ENCODE measurements around the gene PAK5.

PAK5 gene

DNA sequence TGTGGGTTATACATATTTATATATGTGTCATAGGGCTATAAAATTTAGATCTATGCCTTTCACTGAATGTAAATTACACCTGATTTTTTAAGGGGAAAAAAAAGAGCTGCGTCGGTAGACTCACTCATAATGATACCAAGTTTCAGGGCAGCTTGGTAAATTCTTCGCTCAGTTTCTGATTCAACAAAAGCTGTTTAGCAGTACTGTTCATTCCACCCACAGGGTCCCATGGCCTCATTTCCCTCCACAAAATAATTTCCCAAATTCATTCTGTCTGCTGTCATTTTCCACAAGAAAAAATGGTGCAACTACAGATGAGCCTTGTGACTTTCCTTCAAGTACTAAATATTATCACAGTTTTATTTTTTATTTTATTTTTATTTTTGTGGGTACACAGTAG, 63.7 kb downstream of the PAK5 start:
- DNase-seq = no peak

DNA sequence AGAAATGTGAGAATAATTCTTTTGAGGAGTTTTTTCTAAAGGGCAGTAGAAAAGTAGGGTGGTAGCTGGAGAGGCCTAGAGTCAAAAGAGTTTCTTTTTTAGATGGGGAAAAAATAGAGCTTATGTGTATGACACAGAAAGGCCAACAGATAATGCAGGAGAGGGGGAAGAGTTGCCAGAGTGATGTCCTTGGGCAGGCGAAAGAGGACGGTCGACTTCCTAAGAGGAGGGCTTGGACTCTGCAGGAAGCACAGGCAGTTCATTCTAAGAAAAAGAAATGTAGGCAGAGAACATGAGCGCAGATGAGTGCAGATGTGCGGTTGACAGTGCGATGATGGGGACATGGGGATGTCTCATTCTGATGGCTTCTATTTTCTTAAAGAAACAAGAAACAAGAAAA, 68.9 kb downstream of the PAK5 start:
- no peak for DNase-seq

DNA sequence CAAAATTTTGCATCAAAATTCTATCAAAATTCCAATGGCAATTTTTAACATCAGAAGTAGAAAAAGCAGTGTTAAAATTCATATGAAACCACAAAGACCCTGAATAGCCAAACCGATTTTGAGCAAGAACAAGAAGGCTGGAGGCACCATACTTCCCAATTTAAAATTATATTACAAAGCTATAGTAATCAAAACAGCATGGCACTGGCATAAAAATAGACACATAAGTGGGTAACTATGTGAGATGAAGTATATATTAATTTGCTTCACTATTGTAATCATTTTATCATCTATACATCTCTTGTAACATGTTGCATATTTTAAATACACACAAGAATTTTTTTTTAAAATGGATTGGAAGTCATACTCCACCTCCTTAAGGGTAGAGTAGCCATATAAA, 77.4 kb downstream of the PAK5 start:
- no peak for DNase-seq

DNA sequence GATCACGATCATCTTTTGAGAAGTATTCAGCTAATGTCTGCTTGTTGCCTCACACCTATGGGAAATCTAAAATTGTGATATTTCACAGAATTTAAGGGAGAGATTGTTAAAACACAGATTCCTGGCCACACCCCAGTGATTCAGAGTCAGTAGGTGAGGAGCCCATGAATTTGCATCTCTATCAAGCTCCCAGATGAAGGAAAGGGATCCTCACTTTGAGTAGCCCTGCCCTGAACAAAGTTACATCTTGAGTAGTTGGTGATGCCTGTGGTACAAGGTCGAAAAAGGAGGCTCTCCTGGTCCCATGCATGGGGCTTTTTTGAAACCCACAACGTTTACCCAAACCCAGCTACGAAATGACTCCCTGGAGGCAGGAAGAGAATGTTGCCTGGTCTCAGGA, 79.5 kb downstream of the PAK5 start:
- DNase-seq = no peak

DNA sequence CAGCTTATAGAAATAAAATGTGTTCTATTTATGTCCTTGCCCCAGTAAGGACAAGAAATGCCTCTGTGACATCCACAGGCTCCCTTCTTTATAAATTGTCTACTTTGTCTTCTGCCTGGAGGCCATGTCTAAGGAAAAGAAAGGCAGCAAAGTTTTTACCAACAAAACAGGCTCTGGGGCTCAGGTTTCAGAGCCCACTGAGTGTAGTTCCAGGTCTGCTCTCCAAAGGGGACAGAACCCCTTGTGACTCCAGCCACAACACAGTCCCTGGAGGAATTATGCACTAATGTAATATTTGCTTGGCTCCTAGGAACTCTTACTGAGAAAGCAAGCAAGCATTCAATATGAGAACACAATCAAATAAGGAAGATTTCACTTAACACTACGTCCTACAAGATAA, 80.1 kb downstream of the PAK5 start:
- no peak for DNase-seq

DNA sequence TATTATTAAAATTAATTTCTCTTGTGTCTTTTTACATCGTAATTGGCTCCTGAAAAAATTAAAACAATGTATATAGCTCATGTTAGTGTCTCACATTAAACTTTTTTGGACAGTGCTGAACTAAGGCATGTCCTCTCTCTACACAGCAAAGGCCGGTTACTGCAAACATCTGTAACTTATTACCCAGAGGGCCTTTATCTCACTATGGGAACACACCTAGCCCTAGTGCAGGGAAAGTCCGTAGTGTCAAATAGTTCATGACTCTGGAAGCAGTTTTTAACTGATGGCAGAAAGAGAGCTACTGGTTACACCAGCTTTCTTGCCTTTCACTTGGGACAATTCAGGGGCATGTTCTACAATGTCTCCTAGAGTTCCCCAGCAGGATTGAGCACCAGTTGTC, 82.2 kb downstream of the PAK5 start:
- no peak for DNase-seq

DNA sequence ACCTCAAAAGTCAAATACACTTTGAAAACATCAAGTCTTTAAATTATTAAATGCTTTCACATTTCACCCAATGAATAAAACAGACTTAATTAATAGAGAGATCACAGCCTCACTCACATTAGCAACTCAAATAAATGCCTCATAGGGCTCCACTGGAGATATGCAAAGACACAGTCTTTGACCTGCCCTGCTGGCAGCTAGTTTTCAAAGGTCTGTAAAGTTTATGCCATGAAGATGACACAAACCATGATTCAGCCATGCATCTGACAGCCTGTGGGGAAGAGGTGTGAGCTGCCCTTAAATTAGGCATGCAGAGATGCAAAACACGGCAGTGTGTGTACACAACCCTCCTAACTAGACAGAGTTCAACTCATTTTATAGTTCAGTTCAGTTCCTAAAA, 83.6 kb downstream of the PAK5 start:
- DNase-seq = no peak

DNA sequence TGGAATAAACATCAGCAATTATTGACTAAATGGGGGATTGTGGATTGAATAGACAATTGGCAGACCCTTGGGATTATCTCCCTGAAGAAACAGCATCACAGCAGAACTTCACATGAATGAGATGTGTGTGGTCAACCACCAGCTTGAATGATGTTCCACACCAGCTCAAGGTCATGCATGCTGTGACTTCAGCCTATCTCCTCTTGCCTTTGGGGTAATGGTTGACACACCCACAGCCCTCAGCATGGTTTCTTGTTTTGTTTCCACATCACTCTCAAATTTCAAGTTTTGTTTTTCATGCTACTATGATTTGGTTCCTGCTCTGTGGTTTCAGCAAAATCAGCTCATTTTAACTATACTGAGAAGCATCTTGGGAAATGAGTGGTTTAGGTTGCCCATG, 94.3 kb downstream of the PAK5 start:
- DNase-seq = no peak

DNA sequence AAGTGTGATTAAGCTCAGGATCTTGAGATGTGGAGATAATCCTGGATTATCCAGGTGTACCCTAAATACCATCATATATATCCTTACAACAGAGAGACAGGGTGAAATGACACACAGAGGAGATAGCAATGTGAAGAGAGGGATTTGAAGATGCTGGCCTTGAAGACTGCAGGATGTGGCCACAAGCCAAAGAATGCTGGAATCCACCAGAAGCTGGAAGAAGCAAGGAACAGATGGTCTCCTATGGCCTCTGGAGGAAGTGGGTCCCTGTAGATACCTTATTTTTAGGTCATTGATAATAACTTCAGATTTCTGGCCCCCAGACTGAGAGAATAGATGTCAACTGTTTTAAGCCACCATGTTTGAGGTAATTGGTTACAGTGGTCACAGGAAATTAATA, 95.0 kb downstream of the PAK5 start:
- no peak for DNase-seq

DNA sequence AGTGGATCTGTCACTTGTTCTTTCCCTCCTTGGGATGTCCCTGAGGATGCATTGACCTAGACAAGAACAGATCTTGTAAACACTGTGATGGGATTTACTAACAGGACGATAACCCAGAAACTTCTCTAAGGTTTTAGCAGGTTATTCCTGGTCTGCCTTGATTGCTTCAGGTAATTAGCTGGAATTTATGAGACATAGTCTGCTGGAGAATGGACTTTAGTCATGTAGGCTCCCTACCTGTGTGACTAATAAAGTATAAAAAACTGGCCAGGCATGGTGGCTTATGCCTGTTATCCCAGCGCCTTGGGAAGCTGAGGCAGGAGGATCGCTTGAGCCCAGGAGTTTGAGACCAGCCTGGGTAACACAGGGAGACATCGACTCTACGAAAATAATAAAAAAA, 96.1 kb downstream of the PAK5 start:
- no peak for DNase-seq

DNA sequence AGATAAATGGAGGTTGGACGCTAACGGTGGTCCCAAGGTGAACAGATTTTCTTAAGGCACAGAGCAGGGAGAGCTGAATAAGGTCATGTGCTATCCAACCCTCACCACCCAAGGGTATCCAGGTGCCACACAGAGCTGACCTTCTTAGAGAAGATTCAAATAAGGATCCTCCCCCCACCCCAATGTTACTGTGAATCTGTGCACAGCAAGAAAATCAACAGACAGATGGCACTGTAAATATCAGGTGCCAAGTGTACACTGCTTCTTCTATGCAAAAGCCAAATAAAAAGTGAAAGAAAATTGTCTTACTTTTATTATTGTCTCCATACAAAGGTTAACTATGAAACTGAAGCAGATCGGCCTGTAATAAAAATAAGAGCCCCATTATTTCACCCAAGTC, 96.9 kb downstream of the PAK5 start:
- DNase-seq = no peak

DNA sequence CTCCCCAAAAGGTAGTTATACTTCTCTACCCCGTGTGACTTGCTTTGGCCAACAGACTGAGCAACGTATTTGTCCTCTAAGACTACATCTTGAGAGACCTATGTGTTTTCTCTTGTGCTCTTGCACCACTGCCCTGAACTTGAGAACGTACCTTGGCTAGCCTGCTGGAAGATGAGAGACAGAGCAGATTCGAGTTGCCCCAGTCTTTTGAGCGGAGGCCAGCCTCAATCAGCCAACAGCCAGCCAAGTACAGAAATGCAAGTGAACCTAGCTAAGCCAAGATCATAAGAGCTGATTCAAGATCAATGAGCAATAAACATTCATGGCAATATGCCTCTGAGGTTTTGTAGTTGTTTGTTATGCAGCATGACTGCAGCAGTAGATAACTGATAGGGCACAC, 98.4 kb downstream of the PAK5 start:
- DNase-seq = no peak

DNA sequence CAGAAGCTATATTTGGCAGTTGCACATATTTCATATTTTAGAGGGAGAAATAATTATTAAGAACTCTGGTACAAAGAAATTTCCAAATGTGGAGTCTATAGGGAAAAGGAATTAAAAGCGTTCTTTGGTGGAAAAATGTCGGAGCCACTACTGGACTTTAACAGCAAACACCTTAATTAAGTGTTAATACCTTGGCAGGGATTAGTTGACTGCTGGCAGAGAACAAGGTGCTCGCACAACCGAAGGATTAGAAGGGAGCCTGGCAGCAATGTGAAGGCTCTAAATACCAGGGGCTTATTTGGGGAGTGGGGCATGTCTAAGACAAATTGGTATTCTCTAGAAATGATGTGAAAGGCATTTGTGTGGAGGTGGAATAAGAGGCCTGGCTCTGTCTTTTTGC, 98.9 kb downstream of the PAK5 start:
- DNase-seq = no peak

DNA sequence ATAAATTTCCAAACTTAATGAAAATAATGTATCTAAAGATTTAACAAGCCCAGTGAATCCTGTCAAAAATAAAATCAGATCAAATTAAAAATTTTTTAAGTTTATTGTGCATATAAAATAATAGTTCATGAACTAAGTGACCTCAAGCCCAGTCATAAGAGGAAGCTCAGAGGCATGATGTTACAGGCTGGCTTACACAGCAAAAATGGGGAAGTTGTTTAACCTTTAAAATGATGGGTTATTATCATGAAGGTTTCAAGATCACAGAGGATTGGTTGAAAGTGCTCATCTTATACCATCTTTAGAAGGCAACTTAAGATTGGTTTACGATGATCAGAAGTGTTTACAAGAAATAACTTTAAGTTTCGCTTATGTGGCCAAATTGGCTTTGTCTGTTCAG, 102.5 kb downstream of the PAK5 start:
- no peak for DNase-seq

DNA sequence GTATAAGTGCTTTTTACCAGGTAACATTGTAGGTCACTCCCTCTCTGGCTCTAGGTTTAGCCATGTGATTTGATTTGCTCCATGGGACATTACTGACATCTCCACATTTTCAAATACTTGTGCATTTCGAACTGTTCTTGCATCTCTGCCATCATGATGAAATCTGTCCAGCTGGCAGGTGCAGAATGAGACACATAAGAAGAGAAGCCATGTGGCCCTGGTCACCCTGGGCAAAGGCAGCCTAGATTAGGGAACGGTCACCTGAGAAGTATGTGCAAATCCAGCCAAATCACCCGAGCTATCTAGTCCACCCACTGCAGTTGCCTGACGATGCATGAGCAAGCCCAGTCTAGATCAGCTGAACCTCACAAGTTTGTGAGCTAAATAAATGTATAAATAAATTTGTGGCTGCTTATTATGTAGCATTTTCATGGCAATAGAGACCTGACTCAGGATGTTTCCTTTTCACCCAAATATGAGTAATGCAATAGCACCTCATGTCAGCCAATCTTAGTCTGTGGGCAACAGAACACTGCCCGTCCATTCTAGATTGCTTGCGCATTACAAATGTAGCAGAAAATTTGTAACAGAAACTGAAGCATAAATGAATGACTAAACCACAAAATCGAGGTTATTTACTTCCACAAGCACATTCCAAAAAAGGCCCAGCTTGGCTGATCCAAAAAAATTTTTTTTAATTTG, 115.2 kb downstream of the PAK5 start:
- DNase-seq = no peak

DNA sequence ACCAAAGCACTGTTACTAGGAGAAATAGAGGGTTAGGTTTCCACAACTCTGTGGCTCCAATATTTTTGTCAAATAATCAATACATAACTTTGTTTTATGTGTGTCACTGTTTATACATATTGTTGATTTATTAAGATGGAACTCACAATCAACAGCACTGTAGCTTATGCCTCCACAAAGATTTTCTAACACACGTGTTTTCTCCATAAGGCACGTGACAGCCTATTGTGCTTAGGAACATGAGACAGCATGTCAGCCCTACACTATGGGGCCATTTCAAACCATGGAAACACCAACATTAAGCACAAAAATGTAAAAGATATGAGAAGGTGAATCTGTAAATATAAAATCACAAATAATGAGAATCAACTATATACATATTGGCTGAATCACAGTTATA, 127.0 kb downstream of the PAK5 start:
- DNase-seq = no peak

DNA sequence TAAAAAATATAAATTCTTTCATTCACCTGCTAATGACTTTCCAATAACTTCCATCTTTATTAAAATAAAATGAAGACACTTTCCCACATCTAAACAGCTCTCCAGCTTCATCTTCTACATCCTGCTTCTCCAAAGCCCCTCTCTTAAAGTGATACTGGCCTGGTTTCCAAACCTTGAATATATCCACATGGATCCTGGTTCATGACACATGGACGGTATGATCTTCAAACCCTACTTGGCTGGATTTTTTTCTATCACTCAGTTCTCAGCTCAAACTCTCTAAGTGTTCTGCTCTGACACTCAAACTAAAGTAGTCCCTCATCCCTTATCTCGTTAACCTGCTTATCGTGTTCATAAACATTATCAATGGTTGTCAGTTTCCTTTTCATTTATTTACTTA, 128.2 kb downstream of the PAK5 start:
- DNase-seq = no peak

DNA sequence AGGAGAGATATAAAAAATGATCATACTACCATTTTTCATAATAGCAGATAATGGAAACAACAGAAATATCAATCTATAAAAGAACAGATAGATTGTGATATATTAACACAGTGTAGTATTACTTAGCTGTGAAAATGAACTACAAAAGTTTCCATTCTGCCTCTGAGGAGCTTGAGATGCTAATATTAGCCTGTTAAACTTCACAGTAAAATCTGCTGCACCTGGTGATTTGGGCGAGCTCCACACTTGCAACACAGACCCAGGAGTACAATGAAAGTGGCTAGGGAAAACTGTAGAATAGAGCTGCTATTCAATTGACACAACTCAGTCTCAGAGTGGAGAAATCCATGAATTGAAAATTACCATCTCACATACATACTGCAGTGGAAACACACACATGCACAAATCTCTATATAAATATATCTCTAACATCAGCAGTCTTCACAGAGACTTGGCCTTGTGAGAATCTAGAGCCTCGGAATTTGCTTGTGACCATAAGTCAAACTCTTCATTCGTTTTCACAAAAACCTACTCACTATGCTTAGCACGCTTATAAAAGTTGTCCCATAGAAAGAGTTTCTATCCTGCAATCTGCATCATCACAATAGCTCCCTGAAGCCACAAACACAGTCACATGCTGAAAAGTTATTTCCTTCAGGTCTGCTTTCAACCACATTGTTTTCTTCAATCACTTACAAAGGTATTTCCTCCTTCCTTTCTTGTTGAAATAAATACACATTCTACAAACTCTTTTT, 133.0 kb downstream of the PAK5 start:
- DNase-seq = no peak

DNA sequence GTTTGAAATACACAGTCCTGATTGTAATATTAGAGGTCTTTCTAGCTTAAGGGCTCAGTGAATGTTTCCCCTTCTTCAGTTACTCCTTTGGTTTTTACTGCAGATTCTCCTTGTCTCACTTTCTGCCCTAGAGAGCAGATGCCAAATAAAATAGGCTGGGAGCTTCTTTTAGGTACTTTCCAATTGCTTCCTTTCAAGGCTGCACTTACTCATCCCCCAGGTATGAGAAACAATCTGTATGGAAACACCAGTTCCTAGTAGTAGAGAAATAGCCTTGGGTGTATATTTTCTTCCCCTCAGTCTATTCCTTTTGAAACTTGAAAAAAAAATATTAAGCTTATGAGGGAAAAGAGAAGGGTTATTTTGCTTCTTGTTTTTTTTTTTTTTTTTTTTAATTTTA, 139.7 kb downstream of the PAK5 start:
- no peak for DNase-seq

DNA sequence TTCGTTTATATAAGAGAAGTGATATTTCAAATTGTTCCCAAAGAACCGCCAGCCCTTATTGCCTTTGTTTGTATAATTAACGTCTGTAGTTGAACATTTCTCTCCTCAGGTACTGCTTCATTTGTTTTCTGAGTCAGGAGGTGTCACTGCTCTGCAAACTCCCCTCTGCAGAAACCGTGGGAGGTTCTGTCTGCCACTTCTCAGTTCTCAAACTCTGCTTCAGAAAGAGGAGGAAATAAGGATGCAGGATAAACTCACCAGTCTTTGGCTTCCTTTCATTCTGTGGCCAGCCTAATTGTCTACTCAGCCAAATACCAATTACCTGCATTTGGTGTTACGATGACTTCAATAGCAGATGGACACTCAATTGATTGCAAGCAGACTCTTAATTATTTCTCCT, 149.8 kb downstream of the PAK5 start:
- no peak for DNase-seq

DNA sequence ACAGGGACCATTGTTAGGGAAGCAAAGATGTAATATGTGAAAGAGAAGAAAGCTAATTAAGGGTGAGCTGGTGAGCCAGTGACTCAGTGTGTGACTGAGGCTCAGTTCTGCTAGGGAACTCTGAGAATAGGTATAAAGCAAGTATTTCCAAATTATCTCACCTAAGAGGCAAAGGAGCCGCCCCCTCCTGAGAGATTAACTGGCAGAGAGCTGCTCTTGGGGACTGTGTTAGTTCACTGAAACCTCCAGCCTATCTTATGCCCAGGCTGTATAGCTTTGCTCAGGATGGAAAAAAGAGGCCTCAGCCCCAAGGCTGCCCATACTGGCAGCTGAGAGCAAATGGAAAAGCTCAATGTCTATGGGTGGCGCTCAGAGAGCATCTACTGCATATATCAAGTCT, 152.0 kb downstream of the PAK5 start:
- no peak for DNase-seq

DNA sequence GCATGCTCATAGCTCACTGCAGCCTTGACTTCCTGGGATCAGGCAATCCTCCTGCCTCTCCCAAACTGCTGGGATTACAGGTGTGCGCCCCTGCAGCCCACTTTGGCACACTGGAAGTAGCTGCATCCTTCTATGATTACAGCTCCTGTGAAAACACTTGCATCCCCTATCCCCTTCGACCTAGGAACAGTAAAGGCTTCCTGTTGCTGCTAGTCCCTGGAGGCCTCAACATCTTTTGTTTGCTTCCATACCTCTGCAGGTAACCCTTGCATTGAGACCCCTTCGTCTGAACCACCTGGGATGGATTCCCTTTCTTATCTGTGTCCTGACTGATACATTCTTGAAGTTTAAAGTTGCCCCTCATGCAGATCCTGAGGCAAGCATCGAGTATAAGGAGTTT, 152.4 kb downstream of the PAK5 start:
- DNase-seq = no peak

DNA sequence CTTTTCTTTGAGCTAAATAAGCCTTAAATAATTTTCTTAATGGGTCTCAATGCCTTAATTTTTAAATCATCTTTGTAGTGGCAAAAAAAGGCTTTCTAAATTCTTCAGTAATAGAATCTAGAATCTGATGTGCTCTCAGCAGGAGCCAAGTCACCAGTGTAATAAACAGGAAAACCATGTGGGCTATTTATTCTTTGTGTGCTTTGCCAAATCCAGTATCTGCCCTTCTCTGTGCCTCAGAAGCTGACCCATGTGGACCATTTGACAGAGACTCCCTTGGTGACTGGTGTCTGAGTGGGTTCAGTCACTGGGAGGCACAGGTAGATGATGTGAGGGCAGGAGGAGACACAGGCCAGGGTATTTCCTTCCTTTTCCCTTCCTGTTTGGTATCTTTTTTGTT, 152.9 kb downstream of the PAK5 start:
- DNase-seq = no peak

DNA sequence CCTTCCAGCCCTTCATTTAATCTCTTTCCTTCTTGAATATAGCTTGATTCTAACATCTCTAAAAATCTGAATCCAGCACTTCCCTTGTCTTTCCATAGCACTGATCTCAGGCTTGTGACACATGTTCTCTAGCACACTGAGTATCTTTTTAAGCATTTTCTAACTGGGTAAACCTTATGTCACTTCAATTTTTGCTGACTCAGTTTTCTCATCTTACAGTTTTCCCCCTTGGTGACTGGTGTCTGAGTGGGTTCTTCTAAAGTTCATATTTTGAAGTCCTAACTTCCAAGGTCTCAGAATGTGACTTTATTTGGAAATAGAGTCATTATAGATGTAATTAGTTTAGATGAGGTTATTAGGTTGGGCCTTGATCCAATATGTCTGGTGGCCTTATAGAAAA, 153.9 kb downstream of the PAK5 start:
- no peak for DNase-seq

DNA sequence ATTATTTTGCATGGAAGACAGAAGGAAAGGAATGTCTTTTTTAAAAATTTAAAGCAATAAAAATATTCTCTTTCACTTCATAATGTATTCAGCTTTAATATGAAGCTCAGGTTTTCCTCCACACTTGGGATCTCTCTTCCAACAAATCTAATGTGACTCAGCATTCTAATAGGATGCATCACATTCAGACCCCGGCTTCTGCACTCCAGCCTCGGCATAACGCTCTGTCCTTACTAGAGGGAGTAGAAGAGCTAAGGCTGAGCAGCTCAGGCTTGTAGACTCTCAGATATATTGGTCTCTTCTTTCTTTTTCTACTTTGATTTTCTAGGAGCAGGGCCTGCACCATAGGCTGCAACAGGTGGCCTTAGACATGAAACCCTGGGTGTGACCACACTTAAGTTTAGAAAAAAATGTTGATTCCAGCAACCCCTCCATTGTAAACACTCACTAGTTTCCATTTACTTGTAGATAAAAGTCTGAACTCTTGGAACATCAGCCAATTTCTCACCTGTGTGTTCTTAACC, 161.7 kb downstream of the PAK5 start:
- DNase-seq = no peak
